AG04450 (cell line): Measurements from ENCODE around the gene PPM1E. TPM values are rescaled to one million over a fixed set of nuclear protein-coding genes. Genes with fewer than 3 reads are reported as not detected.

Source experiments
- CTCF ChIA-PET: fragments of 300-600, 350-600 bp; formaldehyde crosslinking; extraction: SDS; loops from one replicate; lab custom pipeline; 2022; ENCODE audit warnings: antibody characterized with exemption, inconsistent platforms; lab: Charles Lee
- POLR2A ChIA-PET: fragments of 350-600 bp; formaldehyde crosslinking; extraction: SDS; loops from one replicate; lab custom pipeline; 2021; ENCODE audit warnings: antibody characterized with exemption, inconsistent platforms; lab: Yijun Ruan, JAX
- DNase-seq: peaks from one replicate; pipeline ENCODE4 v3.0.0-alpha.2; 2011; ENCODE audit warnings: low read depth, low spot score
- H3K27ac ChIP-seq: one replicate; pipeline ENCODE4 v1.5.1; 2012; ENCODE audit warnings: low read depth, low read length, control low read depth
- H3K27me3 ChIP-seq: one replicate; pipeline ENCODE4 v1.6.0; 2012; ENCODE audit warnings: low read length; ENCODE audit not compliant: control insufficient read depth, insufficient read depth
- H3K4me3 ChIP-seq: 2 replicates; pipeline ENCODE4 v1.5.1; 2011; ENCODE audit warnings: mild to moderate bottlenecking, low read depth, low read length, control low read depth
- H3K9me3 ChIP-seq: 2 replicates; pipeline ENCODE4 v1.5.1; 2012; ENCODE audit warnings: low read length; ENCODE audit not compliant: control insufficient read depth, insufficient read depth
- CTCF ChIP-seq: IDR thresholded peaks from 2 replicates; pipeline ENCODE4 v1.5.1; 2011; ENCODE audit warnings: low read depth, low read length, control low read depth, inconsistent platforms
- polyA plus RNA-seq: library from polyadenylated mRNA; depleted of rRNA; stranded (reverse); fragments of >200 nt; gene quantifications from 2 replicates; pipeline ENCODE4 v1.2.3, GENCODE V29; 2011

Gene PPM1E
- polyA plus RNA-seq, 1 experiment = 0.64 TPM

- ChIA-PET POLR2A (no interaction called here), CTCF (no interaction called here)
- Histone ChIP-seq H3K27me3 (peaks cover 2% of the 10 kb centered on the region), H3K27ac (no peak overlapping the region), H3K9me3 (no peaks in the 10 kb centered on the region), H3K4me3 (no peak overlapping the region)
- DNase-seq = no peak
- no peak for TF ChIP-seq CTCF
Measured at GRCh38 chr17:58865301-58865700, 109.6 kb downstream of the PPM1E start.

- no peak overlapping the region for H3K4me3 ChIP-seq
- no peak overlapping the region for H3K27ac ChIP-seq
- no peak for DNase-seq
- TF ChIP-seq CTCF = no peak
- ChIA-PET CTCF (no interaction called here), POLR2A (no interaction called here)
- no peaks in the 10 kb centered on the region for H3K27me3 ChIP-seq
- no peaks in the 10 kb centered on the region for H3K9me3 ChIP-seq
Measured at GRCh38 chr17:58870747-58871146, 115.1 kb downstream of the PPM1E start.

- ChIA-PET CTCF (no interaction called here), POLR2A (no interaction called here)
- no peak overlapping the region for H3K27ac ChIP-seq
- no peak for TF ChIP-seq CTCF
- no peak overlapping the region for H3K4me3 ChIP-seq
- DNase-seq = no peak
- H3K27me3 ChIP-seq = no peaks in the 10 kb centered on the region
- H3K9me3 ChIP-seq = no peaks in the 10 kb centered on the region
Measured at GRCh38 chr17:58873926-58874325, 118.3 kb downstream of the PPM1E start.

GRCh38 chr17:58875261-58875660 lies 119.6 kb downstream of the PPM1E start:
- TF ChIP-seq CTCF = no peak
- no peaks in the 10 kb centered on the region for H3K9me3 ChIP-seq
- no peak overlapping the region for H3K27ac ChIP-seq
- DNase-seq = no peak
- H3K4me3 ChIP-seq = no peak overlapping the region
- no peaks in the 10 kb centered on the region for H3K27me3 ChIP-seq
- CTCF ChIA-PET = no interaction called here
- POLR2A ChIA-PET = no interaction called here

- Histone ChIP-seq H3K27me3 (peaks cover 2% of the 10 kb centered on the region), H3K4me3 (no peak overlapping the region), H3K27ac (no peak overlapping the region), H3K9me3 (no peaks in the 10 kb centered on the region)
- DNase-seq = no peak
- TF ChIP-seq CTCF = no peak
- ChIA-PET CTCF (no interaction called here), POLR2A (no interaction called here)
Measured at GRCh38 chr17:58884161-58884560, 128.5 kb downstream of the PPM1E start.
